Fibroblast of villous mesenchyme (primary cell): ENCODE measurements around the gene TCF12. TPM values are rescaled to one million over a fixed set of nuclear protein-coding genes. Genes with fewer than 3 reads are reported as not detected.

Experiments
- DNase-seq: peaks from one replicate; pipeline ENCODE4 v3.0.0-alpha.2; 2010; ENCODE audit warnings: low read depth
- H3K4me3 ChIP-seq: 2 replicates; pipeline ENCODE4 v1.5.1; 2011; ENCODE audit warnings: low read depth, mild to moderate bottlenecking, low read length
- total RNA-seq: library from RNA; depleted of rRNA; stranded (reverse); fragments of >200 nt; gene quantifications from 2 replicates; pipeline ENCODE4 v1.2.3, GENCODE V29; 2012
- TF ChIP-seq, protein P1 (sequence below): IDR thresholded peaks from 2 replicates; pipeline ENCODE4 v1.5.1; 2012; ENCODE audit warnings: low read depth, mild to moderate bottlenecking, low read length; ENCODE audit not compliant: insufficient read depth

Gene TCF12
- total RNA-seq, 1 donor: 110 TPM

DNA sequence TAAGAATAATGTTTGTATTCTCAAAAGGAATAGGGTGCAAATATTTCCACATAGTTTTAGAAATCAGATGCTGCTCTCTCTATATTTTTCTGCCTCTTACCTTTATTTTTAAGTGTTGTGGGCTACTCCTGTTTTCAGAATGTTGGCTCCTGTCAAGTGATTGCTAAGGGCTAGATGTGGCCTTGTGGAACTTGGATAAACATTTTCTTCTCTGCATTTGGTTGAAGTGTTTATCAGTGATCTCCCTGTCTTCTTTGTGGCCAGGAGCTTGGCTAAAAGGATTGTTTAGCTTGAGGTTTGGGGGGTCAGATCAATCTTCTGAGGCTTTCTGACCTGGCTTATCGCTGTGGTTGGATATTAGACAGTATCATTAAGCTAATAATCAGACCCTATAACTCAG lies 112.6 kb downstream of the TCF12 start:
- TF ChIP-seq, protein P1, sequence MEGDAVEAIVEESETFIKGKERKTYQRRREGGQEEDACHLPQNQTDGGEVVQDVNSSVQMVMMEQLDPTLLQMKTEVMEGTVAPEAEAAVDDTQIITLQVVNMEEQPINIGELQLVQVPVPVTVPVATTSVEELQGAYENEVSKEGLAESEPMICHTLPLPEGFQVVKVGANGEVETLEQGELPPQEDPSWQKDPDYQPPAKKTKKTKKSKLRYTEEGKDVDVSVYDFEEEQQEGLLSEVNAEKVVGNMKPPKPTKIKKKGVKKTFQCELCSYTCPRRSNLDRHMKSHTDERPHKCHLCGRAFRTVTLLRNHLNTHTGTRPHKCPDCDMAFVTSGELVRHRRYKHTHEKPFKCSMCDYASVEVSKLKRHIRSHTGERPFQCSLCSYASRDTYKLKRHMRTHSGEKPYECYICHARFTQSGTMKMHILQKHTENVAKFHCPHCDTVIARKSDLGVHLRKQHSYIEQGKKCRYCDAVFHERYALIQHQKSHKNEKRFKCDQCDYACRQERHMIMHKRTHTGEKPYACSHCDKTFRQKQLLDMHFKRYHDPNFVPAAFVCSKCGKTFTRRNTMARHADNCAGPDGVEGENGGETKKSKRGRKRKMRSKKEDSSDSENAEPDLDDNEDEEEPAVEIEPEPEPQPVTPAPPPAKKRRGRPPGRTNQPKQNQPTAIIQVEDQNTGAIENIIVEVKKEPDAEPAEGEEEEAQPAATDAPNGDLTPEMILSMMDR: no peak
- no peak for DNase-seq
- H3K4me3 ChIP-seq: no peak overlapping the region

DNA sequence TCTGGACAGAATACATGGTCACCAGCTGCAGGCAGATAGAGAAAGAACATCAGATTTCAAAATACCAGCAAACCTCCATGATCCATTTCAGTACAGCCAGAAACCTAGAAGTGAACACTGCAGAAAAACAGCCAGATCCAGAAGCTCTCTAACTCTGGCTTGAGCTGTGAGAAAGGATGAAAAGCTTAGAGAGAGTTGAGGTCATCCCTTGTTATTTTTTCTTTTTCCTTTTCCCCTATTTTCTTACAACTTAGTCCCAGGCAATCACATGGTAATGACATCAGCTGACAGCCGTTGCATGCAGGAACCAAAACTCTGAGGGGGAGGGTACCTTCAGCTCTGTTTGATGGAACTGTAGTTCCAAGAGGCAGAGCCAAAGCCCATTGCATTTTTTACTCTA lies 113.2 kb downstream of the TCF12 start:
- no peak overlapping the region for H3K4me3 ChIP-seq
- peak; percentile 52 for DNase-seq
- TF ChIP-seq, protein P1: no peak

DNA sequence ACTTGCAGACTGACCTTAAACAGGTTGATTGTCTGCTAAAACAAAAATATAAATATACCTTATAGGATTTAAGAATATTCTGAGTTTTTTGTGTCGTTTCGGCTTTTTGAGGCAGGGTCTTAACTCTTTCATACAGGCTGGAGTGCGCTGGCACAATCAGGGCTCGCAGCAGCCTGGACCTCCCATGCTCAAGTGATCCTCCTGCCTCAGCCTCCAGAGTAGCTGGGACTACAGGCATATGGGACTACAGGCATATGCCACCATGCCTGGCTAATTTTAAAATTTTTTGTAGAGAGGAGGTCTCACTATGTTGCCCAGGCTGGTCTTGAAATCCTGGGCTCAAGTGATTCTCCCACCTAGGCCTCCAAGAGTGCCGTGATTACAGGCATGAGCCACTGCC lies 113.9 kb downstream of the TCF12 start:
- no peak overlapping the region for H3K4me3 ChIP-seq
- no peak for DNase-seq
- TF ChIP-seq, protein P1: no peak

DNA sequence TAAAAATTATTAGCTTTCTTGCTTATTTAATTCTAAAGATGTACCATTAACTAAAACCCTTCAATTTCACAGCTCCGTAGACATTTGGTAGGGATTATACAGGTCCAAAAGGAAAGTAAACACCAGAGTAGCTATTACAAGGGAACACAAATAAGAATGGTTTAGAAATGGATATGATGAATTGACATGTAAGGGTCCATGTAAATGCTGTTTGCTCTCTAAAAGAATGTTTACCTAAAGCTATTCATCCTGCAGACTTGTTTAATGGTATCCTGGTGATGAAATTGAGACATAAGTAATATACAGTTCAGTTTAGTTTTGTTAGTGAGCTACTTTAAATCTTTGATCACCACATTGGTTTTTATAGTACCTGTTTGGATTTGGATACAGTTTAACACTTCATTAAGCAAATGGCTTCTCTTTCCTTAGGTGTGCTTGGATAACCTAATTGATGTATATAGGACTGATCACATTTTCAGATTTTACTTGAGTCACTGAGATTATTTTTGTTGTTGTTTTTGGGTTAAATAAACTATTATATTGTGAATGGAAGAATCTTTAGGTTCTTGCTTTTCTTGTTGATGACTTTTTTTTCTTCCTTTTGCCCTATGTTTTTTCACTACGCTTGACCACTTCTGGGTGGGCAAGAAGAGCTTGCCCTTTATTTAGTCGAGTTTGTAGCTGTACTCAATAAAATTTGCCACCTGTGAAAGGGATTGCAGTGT lies 115.4 kb downstream of the TCF12 start:
- no peak overlapping the region for H3K4me3 ChIP-seq
- TF ChIP-seq, protein P1: no peak
- no peak for DNase-seq

DNA sequence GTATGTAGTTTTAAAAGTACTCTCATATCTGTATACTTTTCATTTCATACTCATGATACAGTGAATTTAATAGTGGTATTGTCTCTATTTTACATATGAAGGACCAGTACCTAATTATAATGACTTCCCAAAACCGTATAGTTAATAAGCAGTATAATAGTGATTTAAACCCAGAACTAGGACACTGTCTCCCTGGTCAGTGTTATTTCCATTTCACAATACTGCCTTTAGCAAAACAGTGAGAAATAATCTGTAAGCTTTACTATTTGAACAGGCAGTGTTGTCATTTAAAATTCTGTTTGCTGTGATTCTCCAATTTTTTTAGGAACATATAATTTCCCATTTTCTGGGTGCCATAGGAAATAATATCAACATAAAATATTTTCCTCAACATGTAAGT lies 116.2 kb downstream of the TCF12 start:
- TF ChIP-seq, protein P1: no peak
- DNase-seq: no peak
- no peak overlapping the region for H3K4me3 ChIP-seq

DNA sequence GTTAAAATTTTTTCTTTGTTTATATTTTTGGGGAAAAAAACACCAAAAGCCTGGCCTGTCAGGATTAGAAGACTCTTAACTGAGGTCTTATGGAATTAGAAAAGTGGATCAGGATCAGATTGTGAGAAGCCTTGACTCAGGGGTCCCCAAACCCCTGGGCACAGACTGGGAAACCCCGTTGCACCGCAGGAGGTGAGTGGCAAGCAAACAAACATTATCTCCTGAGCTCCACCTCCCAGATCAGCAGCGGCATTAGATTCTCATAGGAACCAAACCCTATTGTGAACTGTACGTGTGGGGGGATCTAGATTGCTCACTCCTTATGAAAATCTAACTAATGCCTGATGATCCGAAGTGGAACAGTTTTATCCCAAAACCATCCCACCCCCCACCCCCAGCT lies 117.2 kb downstream of the TCF12 start:
- DNase-seq: no peak
- no peak overlapping the region for H3K4me3 ChIP-seq
- TF ChIP-seq, protein P1: no peak

DNA sequence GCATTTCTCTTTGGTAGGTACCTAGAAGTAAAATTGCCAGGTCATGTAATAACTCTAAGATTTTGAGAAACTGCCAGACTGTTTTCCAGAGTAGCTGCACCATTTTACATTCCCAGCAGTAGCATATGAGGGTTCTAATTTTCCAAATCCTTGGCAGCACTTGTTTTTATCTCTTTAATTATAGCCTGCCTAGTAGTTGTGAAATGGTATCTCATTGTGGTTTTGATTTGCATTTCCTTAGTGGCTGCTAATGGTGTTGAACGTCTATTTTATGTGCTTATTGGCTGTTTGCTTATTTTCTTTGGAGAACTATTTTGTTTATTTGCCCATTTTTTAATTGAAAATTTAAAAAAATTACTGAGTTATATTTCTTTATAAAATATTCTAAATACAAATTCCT lies 117.9 kb downstream of the TCF12 start:
- TF ChIP-seq, protein P1: no peak
- H3K4me3 ChIP-seq: no peak overlapping the region
- DNase-seq: no peak
